Renal pelvis (tissue), 4 donors: ENCODE data around the gene CMSS1. TPM values are rescaled to one million over a fixed set of nuclear protein-coding genes. Genes with fewer than 3 reads are reported as not detected.
A peak's percentile ranks its signal among the peaks of the same experiment; 100 is the strongest.
"Not testable (repeated sequence)": the region's sequence is repeated elsewhere in the genome, so short reads cannot be mapped to it uniquely, and the experiment has no call there.

Source experiments
- DNase-seq: peaks from one replicate; pipeline ENCODE4 v3.0.0-alpha.2; 2013
- polyA plus RNA-seq, 3 donors: library from polyadenylated mRNA; unstranded; fragments of 120-200 nt; gene quantifications; one replicate each; pipeline ENCODE4 v1.2.1, GENCODE V29; 2013; ENCODE audit not compliant: insufficient read length in 3 of 3

The CMSS1 gene
- polyA plus RNA-seq, 3 donors = 37.1 to 43.5 (median 41.3) TPM

GRCh38 chr3:100048248-100048647 lies 230.6 kb downstream of the CMSS1 start:
- DNase-seq = no peak

- DNase-seq = not testable (repeated sequence)
Measured at GRCh38 chr3:100051513-100051912, 233.9 kb downstream of the CMSS1 start.

GRCh38 chr3:100053951-100054620 lies 236.4 kb downstream of the CMSS1 start:
- DNase-seq = no peak

GRCh38 chr3:100057716-100058575 lies 240.3 kb downstream of the CMSS1 start:
- no peak for DNase-seq

GRCh38 chr3:100059472-100059871 lies 241.8 kb downstream of the CMSS1 start:
- no peak for DNase-seq

- no peak for DNase-seq
Measured at GRCh38 chr3:100060685-100061484, 243.2 kb downstream of the CMSS1 start.

GRCh38 chr3:100062665-100063064 lies 245.0 kb downstream of the CMSS1 start:
- DNase-seq = no peak

DNA sequence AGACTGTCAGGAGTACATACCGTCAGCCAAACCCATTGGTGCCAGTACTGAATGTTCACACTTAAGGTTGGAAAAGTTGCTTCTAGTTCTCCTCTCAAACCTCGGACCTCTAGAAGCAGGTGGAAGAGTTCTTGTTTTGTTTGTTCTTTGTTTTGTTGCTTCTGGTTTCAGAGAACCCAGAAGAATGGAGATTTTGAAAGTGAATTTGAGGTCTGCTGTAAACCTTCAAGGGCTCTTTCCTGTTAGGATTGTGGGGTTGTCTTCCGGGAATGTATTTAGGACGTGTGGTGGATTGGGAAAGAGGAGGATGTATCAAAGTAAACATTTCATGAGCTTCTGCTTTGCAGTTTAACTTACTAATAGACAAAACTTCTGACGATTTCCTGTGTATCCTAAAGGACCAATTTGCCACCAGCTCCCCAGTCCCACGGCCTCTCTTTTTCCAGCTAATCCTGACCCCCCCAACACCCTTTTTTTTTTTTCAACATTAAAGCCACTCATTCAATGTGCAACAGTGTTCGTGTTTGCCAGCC lies 246.3 kb downstream of the CMSS1 start:
- no peak for DNase-seq

GRCh38 chr3:100067589-100067988 lies 249.9 kb downstream of the CMSS1 start:
- DNase-seq = no peak

DNA sequence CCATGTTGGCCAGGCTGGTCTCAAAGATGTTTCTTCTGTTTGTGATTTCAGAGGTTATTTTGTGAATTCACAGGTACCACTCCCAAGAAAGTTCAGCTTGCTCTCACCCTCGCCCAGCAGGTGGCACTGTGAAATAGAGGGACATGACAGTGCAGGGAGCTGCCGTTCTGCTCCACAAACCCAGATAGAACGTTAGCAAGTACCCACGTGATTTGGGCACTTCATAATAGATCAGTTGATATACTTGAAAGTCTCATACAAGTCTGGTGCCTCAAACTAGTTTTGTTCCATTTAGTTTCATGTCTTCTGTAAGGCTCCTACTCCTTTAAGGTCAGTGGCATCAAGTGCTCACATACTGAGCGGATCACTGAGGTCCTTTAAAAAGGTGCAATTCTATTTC lies 251.2 kb downstream of the CMSS1 start:
- peak; percentile 71 for DNase-seq

DNA sequence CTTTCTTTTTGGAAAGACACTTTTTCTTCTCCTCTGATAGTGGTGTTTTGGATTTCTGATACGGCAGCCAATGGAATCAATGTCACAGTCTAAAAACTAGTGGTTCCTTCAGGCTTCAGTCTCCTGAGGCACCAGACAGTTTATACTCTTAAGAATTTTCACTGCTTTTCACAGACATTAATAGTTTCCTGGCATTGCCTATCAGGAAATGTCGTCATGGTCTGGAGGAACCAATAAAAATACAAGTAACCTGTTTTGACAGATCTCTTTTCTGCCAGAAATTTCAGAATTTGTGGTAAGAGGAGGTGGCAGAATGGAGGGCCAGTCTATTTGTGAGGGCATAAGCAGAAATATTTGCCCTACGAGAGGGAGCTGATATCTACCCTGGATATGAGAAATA lies 251.8 kb downstream of the CMSS1 start:
- DNase-seq = no peak

- no peak for DNase-seq
Measured at GRCh38 chr3:100072326-100073048, 254.8 kb downstream of the CMSS1 start.

GRCh38 chr3:100073049-100073713 lies 255.5 kb downstream of the CMSS1 start:
- DNase-seq = no peak

- peak; percentile 39 for DNase-seq
Measured at GRCh38 chr3:100073714-100074307, 256.1 kb downstream of the CMSS1 start.

- no peak for DNase-seq
Measured at GRCh38 chr3:100075196-100075595, 257.5 kb downstream of the CMSS1 start.

DNA sequence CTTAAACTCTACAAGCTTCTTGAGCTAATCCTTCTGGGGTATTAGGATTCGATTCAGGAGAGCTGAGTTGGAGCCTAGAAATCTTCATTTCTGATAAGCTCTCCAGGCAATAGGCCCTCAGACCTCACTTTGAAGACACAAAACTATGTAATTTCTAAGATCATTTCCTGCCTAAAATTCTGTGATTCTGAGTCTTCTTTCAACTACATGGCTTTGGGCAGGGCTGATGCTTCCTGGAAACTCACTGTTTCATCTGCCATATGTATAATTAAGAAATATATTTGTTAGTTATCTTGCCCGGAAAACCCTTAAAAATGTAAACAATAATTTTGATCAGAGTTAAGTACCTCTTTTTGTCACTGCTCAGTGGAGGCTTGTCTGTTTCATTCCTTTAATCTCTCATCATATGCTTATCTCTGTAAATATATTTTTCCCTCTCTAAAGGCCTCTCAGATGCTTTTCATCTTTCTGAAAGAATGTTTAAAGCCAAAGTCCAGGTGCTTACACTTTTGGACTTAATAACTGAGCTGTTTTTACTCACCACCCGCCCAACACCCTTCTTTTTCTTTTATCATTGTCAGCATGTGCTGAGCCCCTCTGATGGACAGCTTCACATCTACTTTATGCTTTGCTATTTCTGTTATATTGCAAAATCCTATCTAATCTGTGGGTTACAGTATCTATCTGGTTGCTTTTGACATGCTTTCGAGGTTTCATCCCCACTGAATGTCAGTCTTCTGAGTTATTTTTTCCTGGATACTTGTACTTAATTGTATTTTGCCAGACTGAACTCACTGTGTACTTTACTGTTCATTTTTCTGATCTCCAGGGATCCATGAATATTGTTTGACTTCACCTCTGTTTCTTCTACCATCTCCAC lies 258.4 kb downstream of the CMSS1 start:
- no peak for DNase-seq

- DNase-seq = no peak
Measured at GRCh38 chr3:100076731-100077529, 259.3 kb downstream of the CMSS1 start.

GRCh38 chr3:100079328-100079727 lies 261.7 kb downstream of the CMSS1 start:
- no peak for DNase-seq

DNA sequence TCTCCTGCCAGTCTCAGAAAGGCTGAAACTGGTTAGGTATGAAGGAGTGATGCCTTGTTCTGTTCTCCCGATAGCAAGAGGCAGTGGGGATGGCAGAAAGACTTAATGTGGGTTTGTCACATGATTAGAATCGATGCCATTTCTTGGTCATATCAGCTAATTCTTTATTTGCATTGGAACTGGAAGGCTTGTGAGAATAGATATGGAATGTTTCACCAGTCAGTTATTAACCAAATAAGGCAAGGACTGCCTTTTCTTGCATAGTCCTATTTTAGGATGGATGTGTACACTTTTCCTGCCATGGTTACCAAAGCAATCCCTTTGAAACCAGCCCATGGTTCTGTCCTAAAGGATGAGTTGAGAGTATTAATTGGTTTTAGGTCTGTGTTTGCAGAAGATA lies 262.9 kb downstream of the CMSS1 start:
- DNase-seq = no peak
